GM19397 (cell line): ENCODE measurements around the gene AKT3.
"Not testable (repeated sequence)": the region's sequence is repeated elsewhere in the genome, so short reads cannot be mapped to it uniquely, and the experiment has no call there.

Source experiments
- ATAC-seq: cut with Tn5 transposase; IDR thresholded peaks from one replicate; pipeline ENCODE4 v1.9.1; 2021; ENCODE audit warnings: mild to moderate bottlenecking, moderate library complexity; ENCODE audit not compliant: unreplicated experiment

The AKT3 gene

DNA sequence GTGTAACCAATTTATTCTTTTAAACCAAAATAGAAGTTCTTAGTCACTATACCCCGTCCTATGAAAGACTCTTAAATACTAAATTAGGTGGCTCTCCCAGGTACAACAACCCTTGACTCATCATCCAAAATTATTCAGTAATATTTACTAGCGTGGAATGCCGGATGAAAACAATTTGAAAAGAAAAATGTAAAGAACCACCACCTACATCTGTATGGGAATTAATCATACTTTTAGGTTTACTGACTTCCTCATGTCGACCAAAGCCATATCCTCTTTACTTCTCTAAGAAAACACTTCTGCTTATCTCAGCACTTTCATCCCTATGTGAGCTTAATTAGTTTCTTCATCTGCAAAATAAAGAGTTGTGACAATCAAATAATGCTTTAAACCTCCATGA is 139.6 kb downstream of the AKT3 start:
- no peak for ATAC-seq

DNA sequence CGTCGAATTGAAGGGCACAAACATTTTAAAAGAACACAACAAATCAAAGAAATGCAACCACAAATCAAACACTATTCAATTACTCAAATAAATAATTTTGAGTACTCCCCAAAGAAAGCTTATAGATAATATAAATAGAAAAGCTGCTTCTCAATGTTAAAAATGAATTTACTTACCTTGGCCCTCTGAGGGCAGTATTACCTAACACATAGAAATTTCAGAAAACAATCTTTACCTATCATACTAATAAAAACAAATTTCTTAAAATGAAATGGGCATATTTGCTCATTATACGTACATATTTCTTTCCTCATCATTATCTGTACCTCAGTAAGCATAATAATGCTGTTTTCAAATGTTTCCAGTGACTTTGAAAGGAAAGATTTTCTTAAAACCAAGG is 141.8 kb downstream of the AKT3 start:
- ATAC-seq, result no peak

DNA sequence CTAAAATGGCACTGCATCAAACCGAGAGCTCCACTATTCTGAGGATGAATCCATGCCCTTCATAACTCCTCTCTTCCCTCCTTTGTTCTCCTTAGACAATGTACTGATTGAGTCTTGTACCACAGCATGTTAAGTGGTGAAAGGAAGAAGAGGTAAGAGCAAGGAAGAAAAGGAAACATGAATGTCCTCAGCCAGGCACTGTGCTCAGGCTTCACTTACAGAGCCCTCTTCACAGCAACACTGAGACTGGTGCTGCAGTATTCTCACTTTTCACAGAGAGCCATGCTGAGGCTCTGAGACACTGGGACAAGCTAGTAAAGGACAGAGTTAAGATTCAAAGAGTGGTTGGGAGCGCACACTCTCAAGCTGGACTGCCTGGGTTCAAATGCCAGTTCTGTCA is 143.5 kb downstream of the AKT3 start:
- no peak for ATAC-seq

DNA sequence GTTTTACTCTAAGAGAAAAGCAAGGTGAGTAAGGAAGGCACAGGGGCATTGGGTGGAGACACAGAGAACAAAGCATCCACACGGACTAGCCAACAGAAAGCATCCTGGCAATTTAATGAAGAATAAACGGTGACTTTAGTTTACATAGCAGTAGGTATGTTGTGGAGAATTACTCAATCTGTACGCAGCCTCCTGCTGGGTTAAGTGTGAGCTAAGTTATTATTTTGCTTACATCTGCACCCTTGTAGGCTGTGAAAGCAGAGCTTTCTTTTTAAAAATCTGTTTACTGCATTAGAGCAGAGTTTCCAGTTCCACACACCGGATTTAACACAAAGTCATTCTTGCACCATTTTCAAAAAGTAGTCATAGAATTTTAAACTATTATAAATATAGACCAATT is 144.5 kb downstream of the AKT3 start:
- ATAC-seq, result no peak

DNA sequence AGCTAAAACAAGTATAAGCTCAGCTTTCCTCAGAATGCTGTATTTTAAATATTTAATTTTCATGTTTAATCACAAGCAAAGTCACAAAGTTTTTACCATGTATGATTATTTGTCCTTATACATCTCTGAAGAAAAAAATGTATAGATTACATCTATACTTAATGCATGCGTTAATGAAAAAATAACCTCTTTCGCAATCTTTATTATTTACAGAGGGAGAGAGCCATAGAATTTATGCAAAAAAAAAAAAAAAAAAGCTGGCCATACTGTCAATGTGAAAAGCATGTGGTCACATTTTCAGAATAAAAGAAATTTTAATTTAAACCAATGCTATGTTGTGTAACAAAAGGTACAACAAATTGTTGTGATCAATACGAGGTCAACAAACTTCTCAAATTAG is 148.2 kb downstream of the AKT3 start:
- no peak for ATAC-seq

DNA sequence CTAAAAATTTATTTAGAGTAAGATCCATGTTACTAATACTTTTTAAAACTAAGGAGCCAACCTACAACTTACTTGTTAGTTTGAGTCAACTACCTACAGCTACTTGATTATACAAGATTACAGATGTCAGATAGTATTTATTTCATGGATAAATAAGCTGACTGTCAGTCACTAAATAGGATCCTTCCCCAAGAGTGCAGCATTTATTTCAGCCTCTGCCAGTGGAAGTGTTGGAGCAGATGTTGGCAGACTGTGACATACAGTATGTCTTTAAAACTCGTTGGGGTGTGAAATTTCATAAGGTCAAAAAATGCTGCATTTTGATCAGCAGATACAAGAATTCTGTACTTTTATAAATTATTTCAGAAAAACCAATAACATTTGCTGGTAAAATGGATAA is 156.2 kb downstream of the AKT3 start:
- ATAC-seq, result no peak

DNA sequence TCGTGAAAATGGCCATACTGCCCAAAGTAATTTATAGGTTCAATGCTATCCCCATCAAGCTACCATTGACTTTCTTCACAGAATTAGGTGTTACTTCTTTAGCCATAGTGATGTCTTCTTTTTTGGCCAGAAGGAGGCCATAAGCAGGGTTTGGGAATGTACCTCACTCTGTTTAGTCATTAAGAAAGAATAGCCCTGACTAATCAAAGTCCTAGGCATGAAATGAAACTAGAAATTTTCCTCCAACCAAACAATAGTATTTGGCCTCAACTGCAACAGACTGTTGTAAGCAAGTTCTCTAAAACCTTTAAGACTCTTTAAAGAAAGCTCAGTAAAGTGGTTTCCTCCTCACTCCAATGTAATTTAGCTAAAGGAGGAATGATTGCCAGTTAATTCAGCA is 163.9 kb downstream of the AKT3 start:
- ATAC-seq, result no peak

DNA sequence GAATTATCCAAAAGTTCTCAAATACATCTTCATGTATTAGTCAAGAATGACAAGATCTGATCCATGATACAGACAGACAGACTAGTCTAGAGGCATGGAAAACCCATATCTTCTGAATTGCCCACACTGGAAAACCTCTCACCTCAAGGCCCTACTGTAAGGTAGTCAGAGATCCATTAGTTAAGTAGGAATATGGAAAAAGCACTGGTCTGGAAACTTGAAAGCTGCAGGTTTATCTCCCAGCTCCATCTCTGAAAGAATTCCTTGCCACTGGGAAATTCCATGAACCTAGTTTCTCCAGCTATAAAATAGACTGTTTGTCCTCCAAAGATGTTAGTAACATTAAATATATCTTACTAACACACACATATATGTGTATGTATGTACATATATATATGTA is 169.2 kb downstream of the AKT3 start:
- ATAC-seq, result no peak

DNA sequence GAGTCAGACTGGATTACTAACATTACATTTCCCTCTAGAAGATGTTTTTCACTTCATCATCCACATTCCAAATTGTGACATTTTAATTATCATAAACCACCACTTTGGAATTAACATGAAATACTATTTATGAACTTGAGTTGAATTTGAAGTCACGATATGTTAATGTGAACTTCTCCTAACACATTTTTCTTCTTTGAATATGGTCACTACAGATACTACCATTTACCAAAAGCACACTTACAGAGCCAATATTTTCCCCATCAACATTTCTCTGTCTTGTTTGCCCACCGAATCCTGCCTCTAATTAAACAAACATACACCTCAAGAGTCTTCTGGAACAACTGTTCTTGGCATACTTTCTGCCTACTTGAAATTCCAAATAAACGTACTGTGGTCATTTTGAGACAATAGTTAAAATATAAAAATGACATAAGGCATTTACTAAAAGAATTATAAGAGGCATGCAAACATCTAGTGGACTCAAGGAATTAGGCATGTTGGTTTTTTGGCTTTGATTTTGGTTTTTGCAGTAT is 177.4 kb downstream of the AKT3 start:
- ATAC-seq, result no peak

DNA sequence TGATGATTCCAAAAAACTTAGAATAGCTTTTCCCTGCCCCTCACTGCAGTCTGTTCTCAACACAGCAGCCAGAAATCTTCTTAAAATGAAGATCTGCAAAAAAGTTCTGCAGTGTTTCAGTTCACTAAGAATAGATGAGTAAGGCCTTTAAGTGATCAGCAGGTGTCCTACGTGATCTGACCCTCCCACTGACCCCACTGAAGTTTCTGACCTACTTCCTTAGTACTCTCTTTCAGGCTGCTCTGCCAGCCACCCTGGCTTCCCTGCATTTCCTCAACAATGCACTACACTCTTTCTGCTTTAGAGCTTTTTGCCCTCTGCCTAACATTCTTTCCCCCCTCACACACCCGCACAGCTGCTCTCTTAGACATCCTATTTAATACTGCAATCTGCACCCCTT is 182.5 kb downstream of the AKT3 start:
- ATAC-seq, result no peak

DNA sequence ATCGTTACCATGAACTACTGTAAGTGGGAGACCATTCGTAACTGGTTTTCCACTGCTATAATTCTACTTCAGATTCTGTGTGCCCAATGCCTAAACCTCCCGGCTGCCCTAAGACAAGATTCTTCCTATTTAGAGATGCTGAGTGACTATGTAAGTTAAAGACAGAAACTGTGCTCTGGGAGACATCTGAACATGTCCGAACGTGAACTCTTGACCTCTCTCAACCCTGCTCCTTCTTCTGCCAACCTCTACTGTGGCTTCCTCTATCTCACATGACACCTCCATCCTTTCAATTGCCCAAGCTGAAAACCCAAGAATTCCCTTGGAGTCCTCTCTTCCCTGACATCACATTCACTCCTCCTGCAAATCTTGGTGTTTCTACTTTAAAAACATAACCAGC is 182.9 kb downstream of the AKT3 start:
- no peak for ATAC-seq

DNA sequence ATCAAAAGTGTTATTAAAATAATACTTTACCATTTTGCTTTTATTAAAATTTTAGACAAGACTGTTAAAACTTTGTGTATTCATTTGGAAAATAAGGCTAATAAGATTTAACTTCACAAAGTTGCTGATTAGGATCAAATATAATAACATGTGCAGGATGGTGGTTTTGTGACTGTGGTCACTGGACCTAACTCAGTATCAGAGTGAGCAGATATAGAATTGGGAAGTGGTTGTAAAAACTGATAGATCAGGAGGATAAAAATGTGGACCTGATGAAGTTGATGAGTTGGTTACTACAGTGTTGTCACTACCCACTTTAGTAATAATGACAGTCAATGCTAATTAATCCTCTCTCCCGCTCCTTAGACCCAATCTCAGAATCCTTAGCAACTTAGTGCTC is 186.4 kb downstream of the AKT3 start:
- no peak for ATAC-seq

DNA sequence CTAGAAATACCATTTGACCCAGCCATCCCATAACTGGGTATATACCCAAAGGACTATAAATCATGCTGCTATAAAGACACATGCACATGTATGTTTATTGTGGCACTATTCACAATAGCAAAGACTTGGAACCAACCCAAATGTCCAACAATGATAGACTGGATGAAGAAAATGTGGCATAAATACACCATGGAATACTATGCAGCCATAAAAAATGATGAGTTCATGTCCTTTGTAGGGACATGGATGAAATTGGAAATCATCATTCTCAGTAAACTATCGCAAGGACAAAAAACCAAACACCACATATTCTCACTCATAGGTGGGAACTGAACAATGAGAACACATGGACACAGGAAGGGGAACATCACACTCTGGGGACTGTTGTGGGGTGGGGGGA is 187.9 kb downstream of the AKT3 start:
- not testable (repeated sequence) for ATAC-seq

DNA sequence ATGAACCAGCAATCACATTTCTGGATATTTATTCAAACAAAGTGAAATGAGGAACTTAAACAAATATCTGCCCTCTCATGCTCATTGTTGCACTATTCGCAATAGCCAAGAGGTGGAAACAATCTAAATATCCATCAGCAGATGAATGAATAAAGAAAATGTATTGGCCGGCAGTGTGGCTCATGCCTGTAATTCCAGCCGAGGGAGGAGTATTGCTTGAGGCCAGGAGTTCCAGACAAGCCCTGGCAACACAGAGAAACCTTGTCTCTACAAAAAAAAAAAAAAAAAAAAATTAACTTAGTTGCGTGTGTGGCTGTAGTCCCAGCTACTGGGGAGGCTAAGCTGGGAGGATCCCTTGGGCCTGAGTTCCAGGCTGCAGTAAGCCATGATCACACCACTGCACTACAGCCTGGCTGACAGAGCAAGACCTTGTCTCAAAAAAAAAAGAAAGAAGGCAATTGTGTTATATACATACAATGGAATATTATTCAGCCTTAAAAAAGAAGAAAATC is 191.4 kb downstream of the AKT3 start:
- no peak for ATAC-seq

DNA sequence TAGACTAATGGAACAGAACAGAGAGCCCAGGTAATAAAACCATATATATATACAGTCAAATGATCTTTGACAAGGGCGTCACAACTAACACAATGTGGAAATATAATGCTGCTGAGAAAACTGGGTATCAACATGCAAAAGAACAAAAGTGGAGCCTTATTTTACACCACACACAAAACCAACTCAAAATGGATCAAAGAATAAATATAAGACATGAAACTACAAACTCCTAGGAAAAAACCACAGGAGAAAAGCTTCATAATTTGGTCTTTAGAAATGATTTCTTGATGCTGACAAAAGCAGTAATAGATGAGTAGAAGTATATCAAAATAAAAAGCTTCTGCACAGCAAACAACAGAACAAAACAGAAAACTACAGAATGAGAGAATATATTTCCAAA is 192.2 kb downstream of the AKT3 start:
- no peak for ATAC-seq

DNA sequence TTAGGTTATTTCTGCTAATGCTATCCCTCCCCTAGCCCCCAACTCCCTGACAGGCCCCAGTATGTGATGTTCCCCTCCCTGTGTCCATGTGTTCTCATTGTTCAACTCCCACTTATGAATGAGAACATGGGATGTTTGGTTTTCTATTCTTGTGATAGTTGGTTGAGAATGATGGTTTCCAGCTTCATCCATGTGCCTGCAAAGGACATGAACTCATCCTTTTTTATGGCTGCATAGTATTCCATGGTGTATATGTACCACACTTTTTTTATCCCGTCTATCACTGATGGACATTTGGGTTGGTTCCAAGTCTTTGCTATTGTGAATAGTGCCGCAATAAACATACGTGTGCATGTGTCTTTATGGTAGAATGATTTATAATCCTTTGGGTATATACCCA is 200.5 kb downstream of the AKT3 start:
- ATAC-seq, result not testable (repeated sequence)

DNA sequence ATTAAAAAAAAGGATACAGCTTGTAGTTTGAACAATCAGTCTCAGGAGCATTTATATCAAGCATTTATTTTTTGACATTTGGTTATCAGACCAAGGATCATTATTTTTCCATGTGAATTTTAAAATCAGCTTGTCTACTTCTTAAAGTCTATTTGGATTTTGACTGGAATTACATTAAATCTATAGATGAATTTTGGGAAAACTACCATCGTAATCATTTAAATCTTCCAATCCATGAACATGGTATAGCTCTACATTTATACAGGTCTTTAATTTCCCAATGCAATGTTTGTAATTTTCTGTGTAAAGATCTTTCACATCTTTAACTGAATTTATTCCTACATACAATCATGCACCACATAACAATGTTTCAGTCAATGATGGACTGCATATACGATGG is 203.2 kb downstream of the AKT3 start:
- ATAC-seq, result no peak

DNA sequence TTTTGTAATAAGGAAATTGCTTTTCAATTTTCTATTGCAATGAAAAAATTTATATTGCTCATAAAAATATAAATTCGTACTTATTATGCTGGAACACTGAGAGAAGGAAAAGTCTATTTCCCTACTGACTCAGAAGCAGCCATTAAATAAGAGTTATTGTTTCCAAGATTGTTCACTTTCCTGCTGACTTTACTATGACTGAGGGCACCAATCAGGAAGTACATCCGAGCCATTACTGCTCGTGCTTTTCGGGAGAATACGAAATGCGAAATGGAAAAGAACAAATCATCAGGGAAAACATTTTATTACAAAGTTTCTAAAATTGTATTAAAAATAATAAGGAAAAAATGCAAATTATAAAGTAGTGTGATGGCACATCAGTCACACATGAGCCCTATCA is 204.8 kb downstream of the AKT3 start:
- ATAC-seq, result no peak

DNA sequence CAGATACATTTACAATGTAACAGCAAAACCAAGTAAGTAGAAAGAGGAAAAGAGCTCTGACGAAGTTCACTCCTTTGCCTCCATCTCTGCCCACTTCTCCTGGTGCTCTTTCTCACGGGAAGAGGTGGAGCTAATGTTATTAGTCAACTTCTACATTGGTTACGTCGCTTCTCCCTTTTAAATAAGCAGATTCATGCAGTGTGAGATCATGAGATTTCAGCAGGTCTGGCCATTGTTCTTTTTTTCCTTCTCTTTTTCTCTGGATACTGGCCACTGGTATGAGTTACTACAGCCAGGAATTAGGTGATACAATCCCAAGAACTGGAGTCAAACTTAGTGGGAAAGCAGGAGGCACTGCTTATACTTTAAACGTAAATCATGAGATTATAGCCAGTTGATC is 207.1 kb downstream of the AKT3 start:
- ATAC-seq, result no peak

DNA sequence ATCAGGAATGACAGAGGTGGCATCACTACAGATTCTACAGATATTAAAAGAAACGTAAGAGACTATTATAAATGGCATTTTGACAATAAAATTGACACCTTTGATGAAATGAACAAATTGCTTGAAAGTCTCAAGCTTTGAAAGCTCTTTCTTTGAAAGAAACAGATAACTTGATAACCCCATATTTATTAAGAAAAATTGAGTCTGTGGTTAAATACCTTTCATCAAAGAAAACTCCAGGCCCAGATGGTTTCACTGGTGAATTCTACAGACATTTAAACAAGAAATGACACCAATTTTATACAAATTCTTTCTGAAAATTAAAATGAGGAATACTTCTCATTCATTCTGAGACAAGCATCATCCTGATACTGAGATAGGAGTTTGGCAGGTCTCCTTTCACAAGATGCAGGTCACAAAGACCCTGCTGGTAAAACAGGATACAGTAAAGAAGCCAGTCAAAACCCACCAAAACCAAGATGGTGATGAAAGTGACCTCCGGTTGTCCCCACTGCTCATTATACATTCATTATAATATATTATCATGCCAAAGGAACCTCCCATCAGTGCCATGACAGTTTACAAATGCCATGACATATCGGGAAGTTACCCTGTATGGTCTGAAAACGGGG is 210.9 kb downstream of the AKT3 start:
- no peak for ATAC-seq

DNA sequence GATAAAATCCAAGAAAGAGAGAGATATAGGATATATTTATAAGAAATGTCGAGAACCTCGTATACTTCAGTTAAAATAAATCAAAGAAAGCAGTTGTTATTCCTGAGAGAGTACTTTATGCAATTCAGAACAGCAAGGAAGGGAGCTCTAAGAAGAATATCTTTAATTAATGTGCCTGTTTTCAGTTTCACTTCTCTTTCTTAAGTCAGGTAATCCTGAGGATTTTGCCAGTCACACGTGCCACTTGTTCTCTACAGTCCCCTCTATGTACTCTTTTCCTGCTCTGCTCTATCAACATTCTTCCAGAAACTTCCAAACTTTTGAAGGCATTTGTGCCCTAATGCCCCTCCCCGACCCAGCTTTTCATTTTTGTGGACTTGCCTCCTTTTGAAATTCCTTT is 211.9 kb downstream of the AKT3 start:
- no peak for ATAC-seq

DNA sequence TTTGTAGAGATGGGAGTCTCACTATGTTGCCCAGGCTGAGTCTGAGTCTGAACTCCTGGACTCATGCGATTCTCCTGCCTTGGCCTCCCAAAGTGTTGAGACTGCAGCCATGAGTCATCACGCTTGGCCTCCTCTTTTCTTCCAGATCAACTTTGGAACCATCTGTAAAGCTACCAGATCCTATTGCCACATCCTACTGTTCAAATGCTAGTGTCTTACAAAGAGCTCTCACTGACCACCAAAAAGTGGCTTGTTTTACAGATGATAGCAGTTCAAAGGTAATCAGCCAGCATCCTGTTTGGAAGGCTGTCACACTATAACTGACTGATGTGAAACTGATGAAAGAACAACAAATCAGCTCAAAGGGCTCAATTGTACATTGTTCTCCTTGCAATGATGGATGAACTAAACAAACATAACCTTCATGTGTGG is 221.6 kb downstream of the AKT3 start:
- no peak for ATAC-seq

DNA sequence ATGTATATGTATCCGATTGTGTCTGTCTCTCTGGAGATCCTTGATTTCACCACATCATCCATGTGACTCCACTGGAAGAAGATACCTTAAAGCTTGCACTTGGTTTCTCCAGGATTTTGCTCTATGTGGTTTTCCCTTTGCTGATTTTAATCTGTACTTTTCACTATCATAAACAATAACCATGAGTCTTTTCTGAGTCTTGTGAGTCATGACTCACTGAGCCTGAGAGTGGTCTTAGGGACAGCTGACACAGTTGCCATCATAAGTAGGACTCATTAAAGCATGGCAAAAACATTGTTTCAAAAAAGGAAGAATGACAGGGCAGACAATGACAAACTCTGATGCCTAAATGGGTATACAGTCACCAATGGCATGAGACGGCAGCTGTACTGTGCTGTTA is 226.2 kb downstream of the AKT3 start:
- no peak for ATAC-seq
